Body of pancreas (tissue), 4 donors: ENCODE measurements around the gene GALNT9.

ENCODE experiments used
- CTCF ChIP-seq, 7 experiments: fragments of 450-650 bp in 4 of 7; fragments of 200-600 bp in 3 of 7; sonication (generic) in 3 of 7; IDR thresholded peaks; one replicate each; pipeline ENCODE4 v1.5.1; 2016 to 2019; ENCODE audit warnings: antibody characterized with exemption in 7 of 7
- POLR2A ChIP-seq, 3 donors: fragments of 450-650 bp; IDR thresholded peaks; one replicate each; pipeline ENCODE4 v1.6.1; 2016; ENCODE audit warnings: antibody characterized with exemption in 3 of 3, mild to moderate bottlenecking in 2 of 3

GRCh38 chr12:132214891-132215290 lies 114.5 kb downstream of the GALNT9 start:
- no peak for TF ChIP-seq CTCF (IDR thresholded peaks at IDR 0.05)
- TF ChIP-seq POLR2A (IDR thresholded peaks at IDR 0.05): no peak
